ENCODE measurements around the gene AFF3. TPM values are rescaled to one million over a fixed set of nuclear protein-coding genes. Genes with fewer than 3 reads are reported as not detected.
A peak's percentile ranks its signal among the peaks of the same experiment; 100 is the strongest.

AFF3 gene
- total and polyA plus RNA-seq, 4 donors: 0.48 to 5.3 (median 2.3) TPM

- WGBS: 86% methylated on average over 3 of the region's 3 CpGs
- no peaks in the 10 kb centered on the region for H3K27me3 ChIP-seq (ENCODE audit: control insufficient read depth in 4 of 4, insufficient read depth in 4 of 4, low read length in 3 of 4)
- H3K9ac ChIP-seq (ENCODE audit: low read depth in 1 of 2, low read length in 2 of 2): no peak overlapping the region
- no peaks in the 10 kb centered on the region for H3K9me3 ChIP-seq (ENCODE audit: control insufficient read depth in 4 of 4, low read length in 3 of 4)
- H3K4me1 ChIP-seq (ENCODE audit: control insufficient read depth in 4 of 4, insufficient read depth in 4 of 4, low read length in 3 of 4): peaks cover 0 to 3% (median 0%) of the 10 kb centered on the region in 4 donors
- no peak for DNase-seq (ENCODE audit: low spot score)
- no peak overlapping the region for H3K4me3 ChIP-seq (ENCODE audit: low read depth in 1 of 3, low read length in 3 of 3)
- H3K27ac ChIP-seq (ENCODE audit: low read depth in 1 of 2, low read length in 2 of 2): no peak overlapping the region
- TF ChIP-seq FOXA2 (IDR thresholded peaks at IDR 0.05) (no peak), EGR1 (IDR thresholded peaks at IDR 0.05; ENCODE audit: low read depth in 2 of 2) (no peak), MAX (IDR thresholded peaks at IDR 0.05) (no peak), YY1 (IDR thresholded peaks at IDR 0.05) (no peak), JUND (IDR thresholded peaks at IDR 0.05) (no peak), REST (IDR thresholded peaks at IDR 0.05) (no peak)
- no peaks in the 10 kb centered on the region for H3K36me3 ChIP-seq (ENCODE audit: control insufficient read depth in 4 of 4, insufficient read depth in 3 of 4, low read depth in 1 of 4, low read length in 3 of 4)
Measured at GRCh38 chr2:100178864-100179263, 36.5 kb upstream of the AFF3 start.

- H3K4me1 ChIP-seq (ENCODE audit: control insufficient read depth in 4 of 4, insufficient read depth in 4 of 4, low read length in 3 of 4): peaks cover 0 to 3% (median 1%) of the 10 kb centered on the region in 4 donors
- no peaks in the 10 kb centered on the region for H3K27me3 ChIP-seq (ENCODE audit: control insufficient read depth in 4 of 4, insufficient read depth in 4 of 4, low read length in 3 of 4)
- no peaks in the 10 kb centered on the region for H3K9me3 ChIP-seq (ENCODE audit: control insufficient read depth in 4 of 4, low read length in 3 of 4)
- 55% methylated on average over 8 of the region's 8 CpGs for WGBS
- H3K36me3 ChIP-seq (ENCODE audit: control insufficient read depth in 4 of 4, insufficient read depth in 3 of 4, low read depth in 1 of 4, low read length in 3 of 4): no peaks in the 10 kb centered on the region
- TF ChIP-seq FOXA2 (IDR thresholded peaks at IDR 0.05) (peak; percentile 9), GABPA (IDR thresholded peaks at IDR 0.05 in 1 of 2, conservative IDR thresholded peaks at IDR 0.05 in 1 of 2) (peak in 1 of 2 donors; percentile 42), CTCF (IDR thresholded peaks at IDR 0.05; ENCODE audit: low read depth, low read length, missing input control) (peak; percentile 49), HNF4G (IDR thresholded peaks at IDR 0.05) (no peak), RAD21 (IDR thresholded peaks at IDR 0.05) (peak; percentile 66 to 82), RXRA (IDR thresholded peaks at IDR 0.05) (peak; percentile 23 to 43), YY1 (IDR thresholded peaks at IDR 0.05) (peak; percentile 86), HNF4A (conservative IDR thresholded peaks at IDR 0.05) (peak in 1 of 2 donors; percentile 8), REST (IDR thresholded peaks at IDR 0.05) (no peak)
- H3K9ac ChIP-seq (ENCODE audit: low read depth in 1 of 2, low read length in 2 of 2): no peak overlapping the region
- no peak for DNase-seq (ENCODE audit: low spot score)
- no peak overlapping the region for H3K4me3 ChIP-seq (ENCODE audit: low read depth in 1 of 3, low read length in 3 of 3)
- H3K27ac ChIP-seq (ENCODE audit: low read depth in 1 of 2, low read length in 2 of 2): no peak overlapping the region
Measured at GRCh38 chr2:100178085-100178788, 35.8 kb upstream of the AFF3 start.

Data from liver (tissue), 9 donors.